HG03066 (cell line): Measurements from ENCODE around the gene ZFP62.
"Not testable (repeated sequence)": the region's sequence is repeated elsewhere in the genome, so short reads cannot be mapped to it uniquely, and the experiment has no call there.

Experiments
- ATAC-seq: cut with Tn5 transposase; IDR thresholded peaks from one replicate; pipeline ENCODE4 v1.9.1; 2021; ENCODE audit warnings: low read depth; ENCODE audit not compliant: unreplicated experiment

Gene ZFP62

DNA sequence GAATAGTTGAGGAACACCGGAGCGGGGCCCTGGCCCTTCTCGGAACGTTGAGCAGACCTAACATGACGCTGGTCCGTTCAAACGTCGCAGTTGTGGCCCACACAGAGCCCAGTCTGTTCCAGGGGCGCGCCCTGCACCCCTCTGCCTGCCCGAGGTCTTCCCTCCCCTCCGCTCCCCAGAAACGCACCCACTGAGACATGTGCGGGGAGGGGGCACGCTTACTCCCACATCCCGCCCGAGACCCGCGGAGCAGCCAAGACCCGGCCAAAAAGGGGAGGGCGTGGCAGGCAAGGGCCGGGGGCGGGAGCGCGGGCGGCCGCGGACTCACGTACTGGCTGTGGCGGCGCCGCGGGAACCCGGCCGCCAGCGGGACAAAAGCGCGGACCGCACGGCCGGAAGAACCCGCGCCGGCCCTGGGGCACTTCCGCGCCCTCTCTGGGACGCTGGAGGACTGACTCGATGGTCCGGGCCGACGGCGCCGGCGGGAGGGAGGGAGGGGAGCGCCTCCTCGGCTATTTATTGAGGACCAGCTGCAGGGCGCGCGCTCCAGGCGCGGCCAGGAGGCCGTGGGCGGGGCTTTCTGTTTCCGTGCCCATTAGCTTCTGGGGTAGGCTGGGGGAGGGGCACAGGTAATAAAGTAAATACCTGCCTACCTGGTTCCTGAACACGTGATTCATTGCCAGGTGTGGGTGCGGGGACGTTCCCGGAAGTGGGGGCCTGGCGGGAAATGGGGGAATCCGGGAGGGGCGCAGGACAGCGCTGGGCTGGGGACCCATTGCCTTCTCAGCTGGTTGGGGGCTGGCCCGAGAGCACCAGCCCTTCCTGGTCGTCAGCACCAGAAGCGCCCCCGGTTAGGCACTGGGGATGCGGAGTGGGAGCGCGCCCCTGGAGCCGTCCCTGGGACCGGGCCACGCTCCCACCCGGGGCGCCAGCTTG is at the start of gene ZFP62:
ZFP62 (minus strand) TSS at position 390 of the 936 bp plus-strand sequence; CDS start at position 333, 57 bp downstream.
- ATAC-seq = peak; percentile 74

GRCh38 chr5:180910735-180911134 is 49.7 kb upstream of the ZFP62 start:
- ATAC-seq = no peak

DNA sequence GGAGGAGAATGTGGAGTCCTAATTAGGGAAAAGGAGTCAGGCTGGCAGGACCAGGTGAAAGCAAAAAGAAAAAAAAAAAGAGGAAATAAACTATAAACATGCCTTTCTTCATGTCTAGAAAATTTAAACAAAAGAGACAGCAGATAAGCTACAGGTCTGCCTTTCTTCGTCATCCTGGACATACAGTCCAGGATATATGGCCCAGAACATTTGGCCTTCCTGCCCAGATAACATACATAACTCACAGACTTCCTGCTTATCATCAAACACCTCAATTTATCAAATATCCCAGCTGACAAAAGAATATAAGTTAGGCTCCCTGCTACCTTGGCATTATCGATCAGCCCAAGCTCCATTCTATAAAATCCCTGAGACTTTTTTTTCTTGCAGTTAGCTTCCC is 49.1 kb upstream of the ZFP62 start:
- no peak for ATAC-seq

- ATAC-seq = no peak
These were observed 48.7 kb upstream of the ZFP62 start for GRCh38 chr5:180909782-180910181.

DNA sequence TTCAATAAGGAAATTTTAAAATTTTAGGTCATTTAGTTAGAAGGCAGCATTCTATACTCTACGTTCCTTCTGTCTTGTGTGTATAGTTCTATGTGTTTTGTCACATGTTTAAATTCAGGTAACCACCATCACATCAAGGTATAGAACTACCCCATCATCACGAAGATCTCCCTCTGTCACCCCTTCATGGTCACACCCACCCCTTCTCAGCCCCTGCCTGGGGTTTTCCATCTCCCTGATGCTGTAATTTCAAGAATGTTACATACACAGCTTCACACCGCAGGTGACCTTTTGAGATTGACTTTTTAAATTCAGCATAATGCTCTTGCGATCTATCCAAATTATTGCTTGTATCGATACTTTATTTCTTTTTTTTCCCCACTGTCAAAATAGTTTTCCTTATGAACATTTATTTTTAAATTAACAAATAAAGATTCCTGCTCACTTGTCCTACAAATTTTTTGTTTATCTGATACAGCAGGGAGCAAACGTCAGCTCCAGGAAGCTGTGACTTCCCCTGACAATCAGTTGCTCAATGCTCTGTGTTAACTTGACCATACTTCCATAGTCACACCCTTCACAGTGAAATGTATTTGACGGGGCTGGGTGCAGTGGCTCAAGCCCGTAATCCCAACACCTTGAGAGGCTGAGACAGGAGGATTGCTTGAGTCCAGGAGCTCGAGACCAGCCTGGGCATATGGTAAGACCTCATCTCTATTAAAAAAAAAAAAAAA is 48.1 kb upstream of the ZFP62 start:
- ATAC-seq = no peak

- no peak for ATAC-seq
These were observed 47.3 kb upstream of the ZFP62 start for GRCh38 chr5:180908400-180908799.

DNA sequence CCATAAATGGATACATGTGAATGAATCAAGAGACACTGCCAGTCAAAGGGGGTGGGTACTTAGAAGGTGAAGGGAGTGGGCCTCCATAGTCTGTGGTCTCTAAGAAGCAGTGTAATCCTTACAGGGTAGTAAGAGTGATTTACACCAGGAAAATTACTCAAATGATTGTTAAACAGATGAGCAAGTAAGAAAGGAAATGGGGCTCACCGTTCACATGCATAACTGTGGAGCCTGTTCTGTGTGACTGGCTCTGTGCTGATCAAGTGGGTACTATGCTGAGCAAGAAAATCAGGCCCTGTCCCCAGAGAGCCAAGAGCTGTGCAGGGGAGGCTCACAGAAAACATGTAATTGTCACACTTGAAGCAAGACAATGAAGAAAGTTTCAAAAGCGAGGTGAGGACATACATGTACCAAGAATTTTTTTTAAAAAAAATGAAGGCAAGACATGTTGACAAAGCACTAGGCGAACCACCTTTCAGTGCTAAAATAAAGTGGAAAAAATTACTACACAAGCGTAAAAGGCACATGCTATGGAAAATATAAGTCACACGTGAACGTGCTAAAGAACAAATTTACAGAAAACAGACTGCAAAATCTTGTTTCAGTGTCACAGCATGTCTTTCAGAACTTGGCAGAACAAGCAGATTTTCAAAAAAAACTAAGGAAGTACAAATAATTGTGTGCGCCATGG is 40.4 kb upstream of the ZFP62 start:
- ATAC-seq = no peak

- no peak for ATAC-seq
These were observed 39.1 kb upstream of the ZFP62 start for GRCh38 chr5:180900178-180900577.

- ATAC-seq = no peak
These were observed 37.7 kb upstream of the ZFP62 start, which contains the start of gene BTNL8 for GRCh38 chr5:180898621-180899246. TSS of gene BTNL8 (plus strand) at chr5:180899159. CDS start at chr5:180899311, 152 bp downstream.

- ATAC-seq = not testable (repeated sequence)
These were observed 34.3 kb upstream of the ZFP62 start for GRCh38 chr5:180895330-180895729.

DNA sequence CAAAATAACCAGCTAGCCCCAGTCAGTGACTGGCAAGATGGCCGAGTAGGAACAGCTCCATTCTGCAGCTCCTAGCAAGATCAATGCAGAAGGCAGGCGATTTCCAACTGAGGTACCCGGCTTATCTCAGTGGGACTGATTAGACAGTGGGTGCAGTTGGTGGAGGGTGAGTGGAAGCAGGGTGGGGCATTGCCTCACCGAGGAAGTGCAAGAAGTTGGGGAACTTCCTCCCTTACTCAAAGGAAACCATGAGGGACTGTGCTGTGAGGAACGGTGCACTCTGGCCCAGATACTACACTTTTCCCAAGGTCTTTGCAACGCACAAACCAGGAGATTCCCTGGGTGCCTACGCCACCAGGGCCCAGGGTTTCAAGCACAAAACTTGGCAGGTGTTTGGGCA is 28.3 kb upstream of the ZFP62 start:
- no peak for ATAC-seq

- ATAC-seq = not testable (repeated sequence)
These were observed 24.9 kb upstream of the ZFP62 start for GRCh38 chr5:180885845-180886529.

- ATAC-seq = no peak
These were observed 14.9 kb upstream of the ZFP62 start for GRCh38 chr5:180875860-180876426.

DNA sequence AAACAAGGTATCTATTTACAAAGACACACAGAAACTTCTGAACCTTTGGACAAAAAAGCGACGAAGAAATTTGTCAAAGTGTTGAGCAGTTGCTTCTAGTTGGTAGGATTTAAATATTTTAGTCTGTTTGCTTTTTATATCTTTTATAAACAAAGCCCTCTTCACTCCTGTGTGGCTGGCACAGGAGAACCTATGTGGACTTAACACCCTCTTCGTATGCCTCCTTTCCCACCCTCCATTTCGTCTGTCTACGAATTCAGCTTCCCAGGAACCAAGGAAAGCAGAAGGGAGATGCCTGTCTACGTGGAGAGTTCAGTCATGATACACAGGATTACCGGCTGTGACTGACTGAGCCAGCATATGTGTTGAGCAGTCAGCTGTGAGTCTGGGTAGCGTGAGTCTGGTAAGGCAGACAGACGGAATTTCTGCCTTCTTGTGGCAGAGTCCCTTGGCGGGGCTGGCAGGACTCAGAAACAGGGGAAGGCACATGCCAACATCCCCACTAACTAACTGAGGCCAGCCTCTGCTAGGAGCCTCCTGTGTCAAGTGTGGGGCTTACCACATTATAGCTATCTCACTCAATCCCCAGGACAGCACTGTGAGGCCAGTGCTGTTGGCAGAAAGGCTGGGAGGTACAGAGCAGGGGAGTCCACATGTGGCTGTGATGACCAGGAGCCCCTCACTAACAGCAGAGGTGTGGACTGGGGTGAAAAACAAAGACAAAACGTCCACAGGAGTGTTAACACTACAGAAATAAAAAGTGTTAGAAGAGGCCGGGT is 13.9 kb upstream of the ZFP62 start:
- no peak for ATAC-seq

DNA sequence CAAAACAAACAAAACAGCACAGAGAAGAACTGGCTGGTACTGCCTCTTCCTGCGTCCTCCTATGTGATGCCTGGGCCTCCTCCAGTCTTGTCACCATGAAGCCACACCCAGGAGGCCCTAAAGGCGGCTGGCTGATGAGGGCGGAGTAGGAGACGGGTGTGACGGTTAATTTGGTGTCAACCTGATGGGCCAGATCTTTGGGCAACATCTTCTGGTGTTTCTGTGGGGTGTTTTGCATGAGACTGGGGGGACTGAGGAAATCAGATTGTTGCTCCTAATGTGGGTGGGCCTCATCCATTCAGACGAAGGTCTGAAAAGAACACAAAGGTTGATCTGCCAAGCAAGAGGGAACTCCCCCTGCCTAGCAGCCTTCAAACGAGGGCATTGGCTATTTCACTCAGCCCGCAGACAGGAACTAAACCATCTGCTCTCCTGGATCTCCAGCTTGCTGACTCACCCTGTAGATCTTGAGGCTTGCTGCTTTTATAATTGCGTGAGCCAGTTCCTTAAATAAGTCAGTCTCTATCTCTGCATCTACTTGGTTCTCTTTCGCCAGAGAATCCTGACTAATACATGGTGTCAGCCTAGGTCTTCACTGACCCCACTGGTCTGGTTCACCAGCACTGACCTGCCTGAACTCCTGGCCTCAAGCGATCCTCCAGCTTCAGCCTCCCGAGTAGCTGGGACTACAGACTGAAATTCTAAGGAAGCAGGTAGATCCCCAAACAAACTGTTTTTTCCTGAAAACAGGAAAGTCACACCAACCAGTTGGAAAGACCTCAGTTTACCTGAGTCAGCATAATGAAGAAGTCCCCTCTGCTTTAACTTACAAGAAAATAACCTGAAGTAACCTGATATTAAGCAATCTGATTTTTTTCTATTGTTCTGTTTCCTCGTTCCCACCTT is 12.8 kb upstream of the ZFP62 start:
- ATAC-seq = no peak

- no peak for ATAC-seq
These were observed 11.3 kb upstream of the ZFP62 start for GRCh38 chr5:180872419-180872818.

GRCh38 chr5:180870276-180871068 is 9.4 kb upstream of the ZFP62 start:
- ATAC-seq = no peak
